Motor neuron (in vitro differentiated cells): ENCODE data around the gene VSTM2L. TPM values are rescaled to one million over a fixed set of nuclear protein-coding genes. Genes with fewer than 3 reads are reported as not detected.

Experiments
- ATAC-seq, 8 experiments: fragments of 200-7000 bp; cut with Tn5 transposase; replicated peaks in 6 of 8; 2 replicates each; pipeline ENCODE4 v1.8.0; 2021; ENCODE audit warnings: mild to moderate bottlenecking in 8 of 8, moderate library complexity in 8 of 8
- H3K27ac ChIP-seq, 2 donors: fragments of 250-450 bp; sonication (Bioruptor Pico); 2 replicates each; pipeline ENCODE4 v1.9.0; 2021; ENCODE audit warnings: antibody characterized with exemption in 2 of 2, mild to moderate bottlenecking in 2 of 2, moderate library complexity in 1 of 2
- H3K4me1 ChIP-seq, 2 donors: fragments of 250-450 bp; sonication (Bioruptor Pico); replicated peaks in 1 of 2; 2 replicates each; pipeline ENCODE4 v1.6.1; 2021; ENCODE audit warnings: antibody characterized with exemption in 2 of 2, mild to moderate bottlenecking in 2 of 2, moderate library complexity in 1 of 2
- H3K4me3 ChIP-seq, 5 donors: fragments of 250-450 bp; sonication (Bioruptor Pico); 2 replicates each; pipeline ENCODE4 v1.9.0; 2021; ENCODE audit warnings: antibody characterized with exemption in 5 of 5, mild to moderate bottlenecking in 5 of 5, moderate library complexity in 4 of 5
- WGBS, 10 experiments: fragments of 450-650 bp; shearing (Covaris generic); methylation state at CpG; one replicate each; pipeline ENCODE4 v1.0.0; 2022; 5-methylcytosine and 5-hydroxymethylcytosine counted together
- in situ Hi-C, 9 experiments: fragments of 400-800 bp; cut with MboI; loops; one replicate each; pipeline ENCODE4 v1.15.0; 2021; ENCODE audit warnings: low sequenced_read_pairs in 9 of 9, low pct_unique_long_range_greater_than_20kb in 2 of 9; ENCODE audit not compliant: unreplicated experiment in 9 of 9
- total RNA-seq, 8 experiments: library from RNA; unstranded; fragments of 300-600 nt; gene quantifications; 2 replicates each; pipeline versions ENCODE4 v1.2.3 to v1.2.4, GENCODE V29; 2022

VSTM2L gene
- total RNA-seq, 8 experiments from 2014 or later, result 0.42 to 82.6 (median 36.0) TPM

DNA sequence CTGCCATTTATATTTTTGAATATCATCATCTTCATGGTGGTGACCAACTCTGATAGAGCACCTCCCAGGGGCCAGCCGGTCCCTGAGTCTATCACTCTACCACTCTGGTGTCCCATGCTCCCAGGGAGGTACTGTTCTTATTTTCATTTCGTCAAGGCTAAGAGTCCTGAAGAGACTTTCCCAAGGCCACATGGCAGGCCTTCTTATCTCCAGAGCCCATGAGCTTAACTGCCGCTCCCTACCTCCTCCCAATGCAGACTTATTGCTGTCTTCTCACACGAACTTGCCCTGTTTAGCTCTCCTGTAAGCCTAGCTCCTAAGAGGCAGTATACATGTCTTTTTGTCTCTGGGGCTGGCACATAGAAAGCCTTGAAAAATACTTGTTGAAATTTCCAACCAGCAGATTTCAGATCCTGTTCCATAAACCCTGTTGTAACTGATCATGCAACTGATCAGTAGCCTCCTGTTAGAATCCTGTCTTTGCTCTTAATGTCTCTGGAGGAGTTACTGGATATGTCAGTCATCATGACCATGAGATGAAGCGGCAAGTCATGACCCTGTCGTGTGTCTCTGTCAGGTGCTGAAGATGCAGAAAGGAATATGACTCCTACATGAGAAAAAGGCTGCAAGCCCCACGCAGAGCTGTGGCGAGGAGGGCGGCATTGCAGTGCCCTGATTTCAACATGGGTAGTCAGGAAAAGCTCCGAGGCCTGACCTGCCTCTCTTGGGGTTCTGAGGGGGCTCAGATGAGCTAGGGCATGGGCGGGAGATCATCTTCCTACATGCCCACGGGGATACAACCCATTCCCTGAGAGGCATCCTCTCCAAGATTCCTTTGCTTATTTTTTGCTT lies 70.4 kb downstream of the VSTM2L start:
- WGBS, 10 experiments, result 67 to 100% (median 90%) methylated on average over 1 to 6 of the region's 12 CpGs; no CpG with 5 or more reads in 1 of the 10 experiments
- Histone ChIP-seq H3K4me1 (peaks cover 17 to 24% of the 10 kb centered on the region in 2 donors), H3K4me3 (no peak overlapping the region), H3K27ac (no peak overlapping the region)
- no peak for ATAC-seq
- in situ Hi-C loops, result no loop called here

DNA sequence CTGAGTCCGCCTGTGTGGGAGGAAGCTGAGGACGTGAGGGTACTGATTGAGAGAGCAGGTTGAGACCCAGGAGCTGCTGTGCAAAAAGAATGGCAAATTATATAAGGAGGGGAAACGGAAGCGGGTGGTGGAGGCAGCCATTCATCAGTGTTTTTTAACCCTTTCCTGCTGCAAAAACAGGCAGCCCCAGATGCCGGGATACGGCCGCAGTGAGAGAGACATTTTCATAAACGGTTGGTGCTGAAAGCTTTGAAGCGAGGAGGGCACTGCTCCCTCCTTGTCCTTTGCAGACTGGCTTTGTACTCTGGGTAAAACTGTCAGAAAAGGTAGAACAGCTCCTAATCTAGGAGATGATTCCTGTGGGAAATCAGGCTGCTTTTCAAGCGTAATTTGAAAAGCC lies 74.0 kb downstream of the VSTM2L start:
- no peak overlapping the region for H3K4me3 ChIP-seq
- in situ Hi-C loops, result loop anchor here in 6 of 9 experiments (25.0 kb wide), 1 partner anchor 415 kb away; no protein-coding TSS in a partner anchor

DNA sequence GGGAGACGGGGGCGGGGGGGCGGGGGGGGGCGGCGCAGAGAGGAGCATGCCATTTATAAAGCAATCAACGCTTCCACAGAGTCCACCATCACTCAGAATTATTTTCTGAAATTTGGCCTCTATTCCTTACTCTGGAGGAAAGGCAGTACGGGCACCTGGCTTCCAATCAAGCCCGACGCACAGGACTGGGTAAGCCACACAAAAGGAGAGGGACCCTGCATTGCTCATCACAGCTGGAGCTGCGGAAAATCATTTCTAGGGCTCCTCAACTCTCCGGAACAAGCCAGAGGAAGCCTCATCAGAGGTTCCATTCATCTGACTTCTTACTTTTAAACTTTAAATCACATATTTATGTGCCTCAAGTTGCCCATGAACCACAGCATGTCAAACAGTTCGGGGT lies 74.4 kb downstream of the VSTM2L start:
- no peak overlapping the region for H3K27ac ChIP-seq
- in situ Hi-C loops, result loop anchor here in 6 of 9 experiments (25.0 kb wide), 1 partner anchor 415 kb away; no protein-coding TSS in a partner anchor
- peak in 4 of 8 experiments; percentile 27 to 35 (median 32) for ATAC-seq
- H3K4me1 ChIP-seq, result peaks cover 25 to 26% of the 10 kb centered on the region in 2 donors
- no peak overlapping the region for H3K4me3 ChIP-seq
- 20 to 80% (median 34%) methylated on average over 1 to 4 of the region's 12 CpGs; no CpG with 5 or more reads in 4 of the 10 experiments for WGBS, 10 experiments

More for the DNA sequence above, 74.0 kb downstream of the VSTM2L start:
- no peak overlapping the region for H3K27ac ChIP-seq
- WGBS, 10 experiments, result 34 to 62% (median 37%) methylated on average over 5 of the region's 10 CpGs; no CpG with 5 or more reads in 7 of the 10 experiments
- peak in 2 of 8 experiments; percentile 36 to 40 for ATAC-seq
- H3K4me1 ChIP-seq, result peaks cover 25 to 26% of the 10 kb centered on the region in 2 donors

DNA sequence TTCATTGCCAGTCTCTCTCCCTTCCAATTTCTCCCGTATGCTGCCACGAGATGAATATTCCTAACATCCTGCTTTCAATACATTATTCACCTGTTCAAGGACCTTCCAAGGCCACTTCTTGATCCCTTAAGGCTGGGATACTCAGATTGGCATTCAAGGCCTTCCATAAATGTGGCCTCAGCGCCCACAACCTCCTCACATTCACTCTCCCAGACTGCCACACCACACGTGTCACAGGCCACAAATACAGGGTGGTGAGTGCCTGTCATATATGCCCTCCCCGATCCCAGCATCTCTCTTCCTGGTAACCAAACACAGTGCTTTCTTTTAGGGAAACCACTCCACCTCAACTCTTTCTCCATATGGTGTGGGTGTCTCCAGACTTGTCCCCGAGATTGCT lies 74.9 kb downstream of the VSTM2L start:
- Histone ChIP-seq H3K27ac (no peak overlapping the region), H3K4me1 (peaks cover 25 to 26% of the 10 kb centered on the region in 2 donors), H3K4me3 (no peak overlapping the region)
- no peak for ATAC-seq
- in situ Hi-C loops, result loop anchor here in 6 of 9 experiments (25.0 kb wide), 1 partner anchor 415 kb away; no protein-coding TSS in a partner anchor
- 20 to 90% (median 76%) methylated on average over 1 to 5 of the region's 6 CpGs; no CpG with 5 or more reads in 2 of the 10 experiments for WGBS, 10 experiments

DNA sequence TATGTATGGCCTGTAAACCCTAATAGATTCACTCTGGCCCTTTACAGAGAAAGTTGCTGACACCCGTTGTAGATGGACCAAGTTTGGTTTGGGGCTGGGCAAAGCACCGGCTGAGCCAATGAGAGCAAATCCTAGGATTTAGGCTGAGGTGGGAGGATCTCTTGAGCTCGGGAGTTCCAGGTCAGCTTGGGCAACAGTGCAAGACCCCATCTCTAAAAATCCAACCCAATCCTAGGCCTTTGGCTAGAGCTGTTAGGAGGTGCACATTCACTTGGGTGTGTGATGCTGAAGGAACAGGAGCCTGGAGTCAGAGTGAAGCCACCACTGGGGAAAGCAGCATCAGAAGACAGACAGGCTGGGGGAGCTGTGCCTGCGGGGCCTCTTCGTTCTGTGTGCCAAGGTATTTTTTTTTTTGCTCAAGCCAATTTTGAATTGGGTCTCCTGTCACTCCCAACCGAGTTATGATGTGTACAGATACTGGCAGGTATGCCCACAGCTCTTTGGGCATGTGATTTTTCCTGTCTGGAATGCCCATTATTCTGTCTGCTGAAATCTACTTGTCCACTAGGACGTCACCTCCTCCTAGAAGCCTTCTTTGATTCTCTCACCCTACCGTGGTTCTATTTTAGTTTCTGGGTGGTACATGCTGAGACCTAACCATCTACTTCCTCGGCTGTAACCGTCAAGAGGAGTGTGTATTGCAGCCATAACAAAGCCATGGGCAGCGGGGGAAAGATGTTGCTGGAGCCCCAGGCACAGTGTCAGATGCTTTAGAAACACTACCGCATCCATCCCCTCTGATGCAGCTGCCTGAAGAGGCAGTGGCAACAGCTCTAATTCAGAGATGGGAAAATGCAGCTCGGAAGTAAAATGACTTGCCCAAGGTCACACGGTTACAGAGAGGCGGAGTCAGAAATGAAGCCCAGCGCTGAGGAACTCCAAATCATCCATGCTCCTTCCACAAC lies 76.4 kb downstream of the VSTM2L start:
- peaks cover 25 to 26% of the 10 kb centered on the region in 2 donors for H3K4me1 ChIP-seq
- no peak overlapping the region for H3K27ac ChIP-seq
- no peak overlapping the region for H3K4me3 ChIP-seq
- no peak for ATAC-seq
- in situ Hi-C loops, result loop anchor here in 6 of 9 experiments (25.0 kb wide), 1 partner anchor 417 kb away; no protein-coding TSS in a partner anchor
- whole genome bisulfite sequencing, 10 experiments, result 69 to 100% (median 88%) methylated on average over 3 to 10 of the region's 16 CpGs; no CpG with 5 or more reads in 1 of the 10 experiments

- Histone ChIP-seq H3K4me1 (peaks cover 25 to 26% of the 10 kb centered on the region in 2 donors), H3K27ac (no peak overlapping the region), H3K4me3 (no peak overlapping the region)
- WGBS, 10 experiments, result 0 to 100% (median 79%) methylated on average over 1 to 8 of the region's 8 CpGs; no CpG with 5 or more reads in 2 of the 10 experiments
- in situ Hi-C loops, result loop anchor here in 6 of 9 experiments (25.0 kb wide), 1 partner anchor 418 kb away; no protein-coding TSS in a partner anchor
- no peak for ATAC-seq
Observed at GRCh38 chr20:37980383-37980782, 77.5 kb downstream of the VSTM2L start.

DNA sequence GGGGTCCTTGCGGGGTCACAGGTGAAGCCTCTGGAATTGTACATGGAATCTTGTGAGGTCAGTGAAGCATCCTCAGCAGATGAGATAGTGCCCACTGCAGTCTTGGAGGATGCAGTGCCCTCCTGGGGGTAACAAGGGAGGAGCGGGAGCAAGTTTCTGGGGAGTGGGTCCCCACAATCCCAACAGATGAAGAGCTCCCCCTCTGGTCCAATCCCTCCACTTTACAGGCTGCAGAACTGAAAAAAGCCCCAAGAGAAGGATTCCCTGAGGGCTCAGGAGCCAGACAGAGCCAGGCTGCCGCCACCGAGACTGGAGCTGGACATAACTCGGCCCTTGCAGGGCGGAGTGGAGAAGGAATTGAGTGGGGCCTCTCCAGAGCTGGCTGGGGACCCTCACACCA lies 77.9 kb downstream of the VSTM2L start:
- ATAC-seq, result no peak
- in situ Hi-C loops, result loop anchor here in 6 of 9 experiments (25.0 kb wide), 1 partner anchor 419 kb away; no protein-coding TSS in a partner anchor
- Histone ChIP-seq H3K4me1 (peaks cover 25 to 26% of the 10 kb centered on the region in 2 donors), H3K27ac (no peak overlapping the region), H3K4me3 (no peak overlapping the region)
- WGBS, 10 experiments, result 76 to 100% (median 95%) methylated on average over 1 to 5 of the region's 6 CpGs; no CpG with 5 or more reads in 3 of the 10 experiments

DNA sequence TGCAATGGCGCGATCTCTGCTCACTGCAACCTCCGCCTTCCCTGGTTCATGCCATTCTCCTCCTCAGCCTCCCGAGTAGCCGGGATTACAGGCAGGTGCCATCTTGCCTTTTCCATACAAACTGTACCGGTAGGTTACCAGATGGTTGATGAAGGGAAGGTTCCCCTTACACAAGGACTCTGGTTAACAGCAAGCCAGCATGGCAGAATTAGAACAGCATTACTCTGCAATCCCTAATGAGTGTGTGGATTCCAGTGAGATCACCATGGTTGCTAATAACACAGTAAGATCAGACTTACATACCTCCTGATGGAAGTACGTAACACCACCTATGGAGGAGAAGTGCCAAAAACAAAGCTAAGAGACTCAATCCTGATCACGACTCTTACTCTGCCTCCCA lies 78.6 kb downstream of the VSTM2L start:
- Histone ChIP-seq H3K4me3 (no peak overlapping the region), H3K27ac (no peak overlapping the region), H3K4me1 (peaks cover 27% of the 10 kb centered on the region in 2 donors)
- WGBS, 10 experiments, result 60 to 100% (median 100%) methylated on average over 1 to 6 of the region's 8 CpGs; no CpG with 5 or more reads in 2 of the 10 experiments
- peak in 1 of 8 experiments; percentile 69 for ATAC-seq
- in situ Hi-C loops, result loop anchor here in 6 of 9 experiments (25.0 kb wide), 1 partner anchor 419 kb away; no protein-coding TSS in a partner anchor

GRCh38 chr20:37983286-37983685 lies 80.4 kb downstream of the VSTM2L start:
- ATAC-seq, result no peak
- Histone ChIP-seq H3K4me1 (peaks cover 31 to 32% of the 10 kb centered on the region in 2 donors), H3K27ac (no peak overlapping the region), H3K4me3 (no peak overlapping the region)
- in situ Hi-C loops, result loop anchor here in 6 of 9 experiments (25.0 kb wide), 1 partner anchor 421 kb away; no protein-coding TSS in a partner anchor
- WGBS, 10 experiments, result 95 to 100% (median 100%) methylated on average over 1 to 6 of the region's 13 CpGs; no CpG with 5 or more reads in 6 of the 10 experiments

DNA sequence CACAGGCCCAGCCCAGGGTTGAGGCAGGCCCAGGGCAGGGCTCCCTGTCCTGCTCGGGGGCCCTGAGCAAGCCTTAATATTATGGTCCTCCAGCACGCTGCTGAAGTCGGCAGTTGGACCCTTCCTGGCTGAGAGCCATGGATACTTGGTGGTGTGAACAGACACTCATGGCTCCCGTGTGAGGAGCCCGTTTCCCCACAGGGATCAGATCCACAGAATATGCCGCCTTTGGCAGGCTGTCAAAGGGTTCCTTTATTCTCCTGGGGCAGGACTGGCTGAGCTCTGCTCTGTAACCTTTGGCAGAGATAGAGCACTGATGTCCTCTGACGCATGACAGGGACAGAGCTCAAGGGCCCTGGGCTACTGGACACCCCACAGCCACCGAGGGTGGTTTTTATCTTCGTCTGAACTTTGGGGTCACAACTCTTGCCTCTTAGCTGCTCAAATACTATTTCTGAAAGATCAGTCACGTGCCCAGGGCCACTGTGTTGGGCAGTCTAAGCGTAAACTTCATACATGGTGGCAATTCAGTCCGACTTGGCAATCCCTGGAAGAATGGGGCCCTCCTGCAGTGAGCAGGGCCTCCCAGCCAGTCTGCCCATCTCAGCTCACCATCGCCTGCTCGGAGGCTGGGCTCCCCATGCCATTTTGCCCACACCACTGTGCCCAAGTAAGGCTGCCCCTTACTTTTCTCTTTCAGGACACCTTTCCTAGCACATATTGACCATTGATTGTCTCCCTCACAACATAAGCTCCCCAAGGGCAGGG lies 81.3 kb downstream of the VSTM2L start:
- peak in 2 of 8 experiments; percentile 9 to 10 for ATAC-seq
- in situ Hi-C loops, result loop anchor here in 6 of 9 experiments (25.0 kb wide), 1 partner anchor 422 kb away; no protein-coding TSS in a partner anchor
- Histone ChIP-seq H3K4me1 (peaks cover 39 to 40% of the 10 kb centered on the region in 2 donors), H3K27ac (no peak overlapping the region), H3K4me3 (no peak overlapping the region)
- 65 to 100% (median 92%) methylated on average over 2 to 8 of the region's 14 CpGs; no CpG with 5 or more reads in 1 of the 10 experiments for WGBS, 10 experiments

DNA sequence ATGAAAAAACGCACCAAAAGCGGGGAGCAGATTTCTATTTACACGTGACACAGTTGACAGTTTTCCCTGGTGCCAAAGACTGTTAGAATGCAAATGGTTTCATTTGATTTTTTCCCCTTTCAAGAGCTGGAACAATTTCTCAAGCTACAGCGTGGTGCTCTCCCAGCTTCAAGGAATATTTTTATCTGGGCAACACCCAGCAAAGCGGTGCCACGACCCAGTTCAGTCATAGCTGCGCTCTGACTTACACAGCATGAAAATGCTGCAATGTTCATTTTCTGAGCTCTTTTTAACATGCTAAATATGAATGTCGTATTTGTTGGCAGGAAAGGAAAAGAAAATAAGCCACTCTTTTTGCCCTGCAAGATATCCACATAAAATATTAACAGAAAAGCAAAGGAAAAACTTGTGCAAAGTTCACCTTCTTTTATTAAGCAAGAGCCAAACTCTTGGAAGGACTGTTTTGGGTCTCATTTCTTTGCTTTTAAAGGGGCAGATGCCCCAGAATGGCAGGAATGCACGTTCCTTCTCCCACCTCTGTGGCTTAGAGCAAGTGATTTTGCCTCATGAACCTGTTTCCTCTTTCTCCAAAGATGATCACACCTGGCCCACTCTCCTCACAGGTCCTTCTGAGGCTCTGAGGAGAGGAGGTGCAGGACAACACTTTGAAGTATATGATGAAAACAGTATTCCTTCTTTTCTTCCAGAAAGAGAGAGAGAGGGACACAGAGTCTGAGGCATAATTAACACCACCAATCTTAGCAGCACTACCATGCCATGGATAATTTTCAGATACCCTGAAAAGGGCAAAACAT lies 83.3 kb downstream of the VSTM2L start:
- in situ Hi-C loops, result loop anchor here in 6 of 9 experiments (25.0 kb wide), 1 partner anchor 424 kb away; no protein-coding TSS in a partner anchor

More for the DNA sequence above, 83.3 kb downstream of the VSTM2L start:
- WGBS, 10 experiments, result 14 to 100% (median 86%) methylated on average over 4 to 9 of the region's 9 CpGs
- peak in 2 of 8 experiments; percentile 19 to 61 for ATAC-seq
- Histone ChIP-seq H3K27ac (no peak overlapping the region), H3K4me3 (no peak overlapping the region), H3K4me1 (peaks cover 47 to 50% of the 10 kb centered on the region in 2 donors)
